Measurements from ENCODE around the gene FABP1. TPM values are rescaled to one million over a fixed set of nuclear protein-coding genes. Genes with fewer than 3 reads are reported as not detected.

Gene FABP1
- total and polyA plus RNA-seq, 2 of the 8 experiments (the other 6 are each of a cell fraction or from before 2014, with no cell fraction given) = 0.09 TPM; not detected in 1

DNA sequence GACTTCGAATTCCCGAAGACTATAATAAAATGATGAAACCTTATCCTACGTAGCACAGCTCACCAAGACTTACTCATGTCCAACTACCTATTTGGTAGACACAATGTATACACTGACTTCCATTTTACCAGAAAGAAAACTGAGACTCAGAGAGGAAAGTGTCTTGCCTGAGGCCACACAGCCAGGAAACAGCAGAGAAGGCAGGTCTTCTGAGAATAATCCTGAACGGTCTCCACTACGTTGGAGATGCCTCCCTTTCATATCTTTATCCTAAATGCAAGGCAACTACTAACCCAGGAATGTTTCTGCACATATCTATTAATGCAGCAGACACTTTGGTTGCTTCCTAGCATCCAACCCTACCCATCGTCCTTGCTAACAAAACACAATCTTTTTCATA is 11.9 kb upstream of the FABP1 start (continued):
- no peak for TF ChIP-seq RAD21 (IDR thresholded peaks at IDR 0.05 in 1 of 2, conservative IDR thresholded peaks at IDR 0.05 in 1 of 2; ENCODE audit: low read depth in 2 of 2, low read length in 2 of 2)

Data from H1 (cell line).